D341Med (cell line): ENCODE results near the gene GAMT.

Experiments used
- DNase-seq: peaks from one replicate; pipeline ENCODE4 v3.0.0; 2012; ENCODE audit warnings: low spot score

The GAMT gene

GRCh38 chr19:1418951-1419738 lies 17.8 kb upstream of the GAMT start:
- DNase-seq, result no peak

- no peak for DNase-seq
Observed at GRCh38 chr19:1418496-1418775, 17.1 kb upstream of the GAMT start.

- DNase-seq, result no peak
Observed at GRCh38 chr19:1417681-1418495, 16.5 kb upstream of the GAMT start.

GRCh38 chr19:1417145-1417544 lies 15.8 kb upstream of the GAMT start:
- DNase-seq, result no peak

GRCh38 chr19:1416014-1416841 lies 14.9 kb upstream of the GAMT start:
- DNase-seq, result no peak

- no peak for DNase-seq
Observed at GRCh38 chr19:1412995-1413800, 11.9 kb upstream of the GAMT start.

GRCh38 chr19:1412323-1412923 lies 11.1 kb upstream of the GAMT start:
- no peak for DNase-seq

- DNase-seq, result peak; percentile 79
Observed at GRCh38 chr19:1411255-1412191, 10.2 kb upstream of the GAMT start.

- DNase-seq, result no peak
Observed at GRCh38 chr19:1410789-1411188, 9.4 kb upstream of the GAMT start.

- DNase-seq, result no peak
Observed at GRCh38 chr19:1410136-1410786, 8.9 kb upstream of the GAMT start.

GRCh38 chr19:1409204-1410005 lies 8.1 kb upstream of the GAMT start:
- no peak for DNase-seq

GRCh38 chr19:1408300-1409203 lies 7.2 kb upstream of the GAMT start:
- DNase-seq, result no peak

- no peak for DNase-seq
Observed at GRCh38 chr19:1407528-1408299, 6.4 kb upstream of the GAMT start, which contains the start of gene DAZAP1. DAZAP1 (plus strand) TSS chr19:1407586; CDS start chr19:1407774, 188 bp downstream.

- DNase-seq, result peak; percentile 97
Observed at GRCh38 chr19:1406774-1407527, 5.6 kb upstream of the GAMT start.

- no peak for DNase-seq
Observed at GRCh38 chr19:1402411-1403070, 1.2 kb upstream of the GAMT start.

GRCh38 chr19:1401889-1402217 lies 511 bp upstream of the GAMT start:
- no peak for DNase-seq
